HCT116 (cell line): ENCODE data around the gene SOX15. TPM values are rescaled to one million over a fixed set of nuclear protein-coding genes. Genes with fewer than 3 reads are reported as not detected.

ENCODE experiments used
- ATAC-seq: fragments of 200-7000 bp; cut with Tn5 transposase; 2 replicates; pipeline ENCODE4 v1.9.1; 2020; ENCODE audit warnings: mild to moderate bottlenecking, moderate library complexity
- BruUV-seq: library from RNA; stranded (reverse); fragments of 400-500 nt; replicated peaks from 2 replicates; lab custom pipeline; 2021; lab: Mats Ljungman, UMichigan
- CTCF ChIA-PET: fragments of 300-600 bp; sonication (Branson Sonifier 250); formaldehyde crosslinking; loops from one replicate; lab custom pipeline; 2021; ENCODE audit warnings: antibody characterized with exemption; lab: Charles Lee
- POLR2A ChIA-PET: fragments of 300-600, 350-600 bp; sonication (Branson Sonifier 250); formaldehyde crosslinking; loops from one replicate; lab custom pipeline; 2021; ENCODE audit warnings: antibody characterized with exemption; lab: Charles Lee
- RAD21 ChIA-PET, 2 experiments: fragments of 300-600 bp; sonication (Branson Sonifier 250); formaldehyde crosslinking; loops; one replicate each; lab custom pipeline; 2023; ENCODE audit warnings: low total read pairs in 2 of 2; ENCODE audit not compliant: uncharacterized antibody in 2 of 2, unreplicated experiment in 2 of 2, low non-redundant PET in 1 of 2; lab: Charles Lee
- DNase-seq: peaks from one replicate; pipeline ENCODE4 v3.0.0-alpha.2; 2010; ENCODE audit warnings: low read depth, low spot score
- H2AFZ ChIP-seq: fragments of 200-600 bp; shearing (Covaris generic), sonication (generic); 2 replicates; pipeline ENCODE4 v1.6.1; 2017; ENCODE audit warnings: low read depth, mixed run types, mixed read lengths, antibody characterized with exemption, low read length; ENCODE audit not compliant: poor library complexity, severe bottlenecking
- H3K27ac ChIP-seq: 2 replicates; pipeline ENCODE4 v1.5.1; 2012; ENCODE audit warnings: low read depth, low read length
- H3K27me3 ChIP-seq: fragments of 200-600 bp; sonication (generic); 2 replicates; pipeline ENCODE4 v1.6.1; 2016; ENCODE audit warnings: mixed run types, low read length, mixed read lengths; ENCODE audit not compliant: insufficient read depth
- H3K36me3 ChIP-seq, 2 experiments: fragments of 200-500 bp in 1 of 2; fragments of 200-600 bp in 1 of 2; sonication (Bioruptor generic) in 1 of 2; sonication (generic) in 1 of 2; 2 replicates each; pipeline versions ENCODE4 v1.5.1 to v1.6.1; 2014 to 2016; ENCODE audit warnings: low read length in 2 of 2, inconsistent platforms in 1 of 2, mixed read lengths in 1 of 2, mixed run types in 1 of 2; ENCODE audit not compliant: insufficient read depth in 2 of 2, control insufficient read depth in 1 of 2
- H3K4me1 ChIP-seq, 2 experiments: fragments of 200-600 bp in 1 of 2; sonication (generic) in 1 of 2; 2 replicates each; pipeline versions ENCODE4 v1.5.1 to v1.6.1; 2012 to 2017; ENCODE audit warnings: low read length in 2 of 2, inconsistent platforms in 1 of 2, mild to moderate bottlenecking in 1 of 2, mixed read lengths in 1 of 2, mixed run types in 1 of 2, moderate library complexity in 1 of 2; ENCODE audit not compliant: insufficient read depth in 2 of 2, control insufficient read depth in 1 of 2
- H3K4me2 ChIP-seq: fragments of 200-600 bp; sonication (generic); 2 replicates; pipeline ENCODE4 v1.6.1; 2017; ENCODE audit warnings: mixed run types, low read length, mixed read lengths
- H3K4me3 ChIP-seq, 2 experiments: fragments of 200-600 bp in 1 of 2; sonication (generic) in 1 of 2; replicated peaks in 1 of 2; 2 replicates each; pipeline ENCODE4 v1.5.1; 2011 to 2016; ENCODE audit warnings: low read length in 2 of 2, control low read depth in 1 of 2, low read depth in 1 of 2, mild to moderate bottlenecking in 1 of 2, mixed read lengths in 1 of 2, mixed run types in 1 of 2
- H3K79me2 ChIP-seq: fragments of 200-600 bp; sonication (generic); 2 replicates; pipeline ENCODE4 v1.6.1; 2017; ENCODE audit warnings: mild to moderate bottlenecking, mixed run types, low read length, moderate library complexity, mixed read lengths; ENCODE audit not compliant: insufficient read depth
- H3K9ac ChIP-seq: fragments of 200-600 bp; sonication (generic); 2 replicates; pipeline ENCODE4 v1.6.1; 2016; ENCODE audit warnings: low read length, mixed read lengths
- H3K9me2 ChIP-seq: fragments of 200-600 bp; sonication (generic), shearing (Covaris generic); 2 replicates; pipeline ENCODE4 v1.6.1; 2017; ENCODE audit warnings: mixed run types, mild to moderate bottlenecking, moderate library complexity; ENCODE audit not compliant: insufficient read depth
- H3K9me3 ChIP-seq, 2 experiments: fragments of 200-500 bp in 1 of 2; fragments of 200-600 bp in 1 of 2; sonication (Bioruptor generic) in 1 of 2; sonication (generic) in 1 of 2; 2 replicates each; pipeline ENCODE4 v1.6.1; 2014 to 2017; ENCODE audit warnings: low read length in 2 of 2, mixed read lengths in 2 of 2, inconsistent platforms in 1 of 2, low read depth in 1 of 2, mild to moderate bottlenecking in 1 of 2, mixed run types in 1 of 2, moderate library complexity in 1 of 2; ENCODE audit not compliant: control insufficient read depth in 1 of 2, insufficient read depth in 1 of 2
- H4K20me1 ChIP-seq: fragments of 200-600 bp; sonication (generic), shearing (Covaris generic); 2 replicates; pipeline ENCODE4 v1.6.1; 2017; ENCODE audit warnings: mixed run types, mild to moderate bottlenecking, moderate library complexity; ENCODE audit not compliant: insufficient read depth
- CBX3 ChIP-seq: IDR thresholded peaks from 2 replicates; pipeline ENCODE4 v1.6.1; 2012; ENCODE audit warnings: low read depth
- CEBPB ChIP-seq: IDR thresholded peaks from 2 replicates; pipeline ENCODE4 v1.6.1; 2012; ENCODE audit warnings: low read depth
- EGR1 ChIP-seq: IDR thresholded peaks from 2 replicates; pipeline ENCODE4 v1.6.1; 2012; ENCODE audit warnings: low read depth
- EZH2phosphoT487 ChIP-seq: fragments of 200-600 bp; IDR thresholded peaks from 2 replicates; pipeline ENCODE4 v1.6.1; 2018; ENCODE audit warnings: antibody characterized with exemption, borderline replicate concordance
- FOSL1 ChIP-seq: IDR thresholded peaks from 2 replicates; pipeline ENCODE4 v1.6.1; 2012; ENCODE audit warnings: low read depth
- POLR2A ChIP-seq: IDR thresholded peaks from 2 replicates; pipeline ENCODE4 v1.7.0; 2011; ENCODE audit warnings: borderline replicate concordance; ENCODE audit not compliant: insufficient read depth, insufficient read length; ENCODE audit errors: extremely low read depth
- POLR2AphosphoS5 ChIP-seq: IDR thresholded peaks from 2 replicates; pipeline ENCODE4 v1.6.1; 2011; ENCODE audit warnings: mild to moderate bottlenecking, low read depth, low read length, moderate library complexity
- RAD21 ChIP-seq: IDR thresholded peaks from 2 replicates; pipeline ENCODE4 v1.6.1; 2012; ENCODE audit warnings: low read depth, mild to moderate bottlenecking
- SIN3A ChIP-seq: IDR thresholded peaks from 2 replicates; pipeline ENCODE4 v1.6.1; 2012; ENCODE audit warnings: low read depth
- SP1 ChIP-seq: IDR thresholded peaks from 2 replicates; pipeline ENCODE4 v1.6.1; 2012; ENCODE audit warnings: low read depth
- SRF ChIP-seq: IDR thresholded peaks from 2 replicates; pipeline ENCODE4 v1.6.1; 2012; ENCODE audit warnings: low read depth
- YY1 ChIP-seq: IDR thresholded peaks from 2 replicates; pipeline ENCODE4 v1.6.1; 2011; ENCODE audit warnings: low read length, low read depth, moderate library complexity, mild to moderate bottlenecking; ENCODE audit not compliant: insufficient replicate concordance; ENCODE audit errors: extremely low read depth
- ZNF274 ChIP-seq: fragments of 200-500 bp; sonication (Bioruptor generic); IDR thresholded peaks from 2 replicates; pipeline ENCODE4 v1.6.1; 2014; ENCODE audit warnings: mild to moderate bottlenecking, low read depth, low read length, inconsistent platforms
- intact Hi-C: fragments of 100-400 bp; cut with micrococcal nuclease; formaldehyde crosslinking; loops from 2 replicates; pipeline ENCODE4 v1.10.0; 2022
- total RNA-seq: library from RNA; stranded (reverse); gene quantifications from one replicate; pipeline ENCODE4 v1.2.1, GENCODE V29; 2021; ENCODE audit not compliant: unreplicated experiment
- TF ChIP-seq, protein P1 (sequence below): IDR thresholded peaks from 2 replicates; pipeline ENCODE4 v1.6.1; 2012
- TF ChIP-seq, protein P2 (sequence below): IDR thresholded peaks from 2 replicates; pipeline ENCODE4 v1.6.1; 2011; ENCODE audit warnings: mild to moderate bottlenecking, low read length, moderate library complexity; ENCODE audit not compliant: insufficient replicate concordance; ENCODE audit errors: extremely low read depth
- TF ChIP-seq, protein P3 (sequence below): IDR thresholded peaks from 2 replicates; pipeline ENCODE4 v1.6.1; 2012; ENCODE audit warnings: low read depth
- TF ChIP-seq, protein P4 (sequence below): IDR thresholded peaks from 2 replicates; pipeline ENCODE4 v1.6.1; 2012

SOX15 gene
- total RNA-seq, 1 experiment from 2014 or later, result 0.69 TPM

DNA sequence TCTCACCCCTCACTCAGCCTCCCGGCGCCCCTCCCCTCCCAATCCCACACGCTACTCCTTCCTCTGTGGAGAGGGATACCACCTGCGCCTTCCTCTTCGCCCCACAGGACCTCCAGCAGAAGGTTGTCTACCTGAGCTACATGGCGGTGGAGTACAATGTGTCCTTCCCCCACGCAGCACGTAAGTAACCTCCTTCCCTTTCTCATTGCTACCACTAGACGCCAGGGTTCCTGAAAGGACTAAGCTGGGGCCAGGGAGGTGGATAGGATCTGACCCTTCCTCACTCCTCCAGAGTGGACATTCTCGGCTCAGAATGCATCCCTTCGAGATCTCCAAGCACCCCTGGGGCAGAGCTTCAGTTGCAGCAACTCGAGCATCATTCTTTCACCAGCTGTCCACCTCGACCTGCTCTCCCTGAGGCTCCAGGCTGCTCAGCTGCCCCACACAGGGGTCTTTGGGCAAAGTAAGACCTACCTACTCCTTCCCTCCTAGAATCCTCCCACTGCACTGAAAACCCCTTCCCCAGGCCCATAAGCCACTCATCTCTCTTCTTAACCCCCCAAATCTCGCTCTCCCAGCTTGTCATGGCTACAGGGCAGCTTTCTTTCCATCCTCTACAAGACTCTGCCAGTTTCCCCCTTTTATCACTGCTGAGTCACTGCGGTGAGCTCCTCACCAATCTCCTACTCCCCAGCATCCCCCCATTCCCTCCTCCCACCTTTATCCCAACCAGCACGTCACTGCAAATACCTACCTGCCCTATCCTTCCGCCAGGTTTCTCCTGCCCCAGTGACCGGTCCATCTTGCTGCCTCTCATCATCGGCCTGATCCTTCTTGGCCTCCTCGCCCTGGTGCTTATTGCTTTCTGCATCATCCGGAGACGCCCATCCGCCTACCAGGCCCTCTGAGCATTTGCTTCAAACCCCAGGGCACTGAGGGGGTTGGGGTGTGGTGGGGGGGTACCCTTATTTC lies 9.0 kb downstream of the SOX15 start:
- Histone ChIP-seq H3K9ac (no peak overlapping the region), H3K9me2 (no peaks in the 10 kb centered on the region), H3K4me2 (peak overlapping the region; percentile 58; the same call in 1 of the 2 replicates), H3K27me3 (no peaks in the 10 kb centered on the region), H2AFZ (no peak overlapping the region), H3K36me3 (peaks cover 17 to 34% of the 10 kb centered on the region in 2 experiments), H4K20me1 (peaks cover 14% of the 10 kb centered on the region; the same call in 1 of the 2 replicates), H3K79me2 (peaks cover 66% of the 10 kb centered on the region), H3K4me3 (no peak overlapping the region), H3K27ac (no peak overlapping the region), H3K4me1 (peaks cover 14 to 72% of the 10 kb centered on the region in 2 experiments), H3K9me3 (no peaks in the 10 kb centered on the region)
- ChIA-PET POLR2A (interaction anchor here (1.1 kb wide), 1 partner anchor 106 kb away, joined by 4 read pairs; the partner anchor contains the start of gene TP53), RAD21 (no interaction called here), CTCF (interaction anchor here (0.7 kb wide), 1 partner anchor 32 kb away, joined by 3 read pairs; the partner anchor contains the start of gene TNFSF12)
- BruUV-seq, result no TSS peak
- TF ChIP-seq, protein P1, sequence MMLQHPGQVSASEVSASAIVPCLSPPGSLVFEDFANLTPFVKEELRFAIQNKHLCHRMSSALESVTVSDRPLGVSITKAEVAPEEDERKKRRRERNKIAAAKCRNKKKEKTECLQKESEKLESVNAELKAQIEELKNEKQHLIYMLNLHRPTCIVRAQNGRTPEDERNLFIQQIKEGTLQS, result no peak
- TF ChIP-seq ZNF274 (no peak), YY1 (no peak), RAD21 (no peak), SP1 (no peak), SRF (no peak), CEBPB (no peak), POLR2A (no peak), CBX3 (no peak), POLR2AphosphoS5 (no peak), EZH2phosphoT487 (no peak), FOSL1 (no peak), EGR1 (no peak), SIN3A (no peak)
- TF ChIP-seq, protein P2, sequence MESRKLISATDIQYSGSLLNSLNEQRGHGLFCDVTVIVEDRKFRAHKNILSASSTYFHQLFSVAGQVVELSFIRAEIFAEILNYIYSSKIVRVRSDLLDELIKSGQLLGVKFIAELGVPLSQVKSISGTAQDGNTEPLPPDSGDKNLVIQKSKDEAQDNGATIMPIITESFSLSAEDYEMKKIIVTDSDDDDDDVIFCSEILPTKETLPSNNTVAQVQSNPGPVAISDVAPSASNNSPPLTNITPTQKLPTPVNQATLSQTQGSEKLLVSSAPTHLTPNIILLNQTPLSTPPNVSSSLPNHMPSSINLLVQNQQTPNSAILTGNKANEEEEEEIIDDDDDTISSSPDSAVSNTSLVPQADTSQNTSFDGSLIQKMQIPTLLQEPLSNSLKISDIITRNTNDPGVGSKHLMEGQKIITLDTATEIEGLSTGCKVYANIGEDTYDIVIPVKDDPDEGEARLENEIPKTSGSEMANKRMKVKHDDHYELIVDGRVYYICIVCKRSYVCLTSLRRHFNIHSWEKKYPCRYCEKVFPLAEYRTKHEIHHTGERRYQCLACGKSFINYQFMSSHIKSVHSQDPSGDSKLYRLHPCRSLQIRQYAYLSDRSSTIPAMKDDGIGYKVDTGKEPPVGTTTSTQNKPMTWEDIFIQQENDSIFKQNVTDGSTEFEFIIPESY, result no peak
- TF ChIP-seq, protein P3, sequence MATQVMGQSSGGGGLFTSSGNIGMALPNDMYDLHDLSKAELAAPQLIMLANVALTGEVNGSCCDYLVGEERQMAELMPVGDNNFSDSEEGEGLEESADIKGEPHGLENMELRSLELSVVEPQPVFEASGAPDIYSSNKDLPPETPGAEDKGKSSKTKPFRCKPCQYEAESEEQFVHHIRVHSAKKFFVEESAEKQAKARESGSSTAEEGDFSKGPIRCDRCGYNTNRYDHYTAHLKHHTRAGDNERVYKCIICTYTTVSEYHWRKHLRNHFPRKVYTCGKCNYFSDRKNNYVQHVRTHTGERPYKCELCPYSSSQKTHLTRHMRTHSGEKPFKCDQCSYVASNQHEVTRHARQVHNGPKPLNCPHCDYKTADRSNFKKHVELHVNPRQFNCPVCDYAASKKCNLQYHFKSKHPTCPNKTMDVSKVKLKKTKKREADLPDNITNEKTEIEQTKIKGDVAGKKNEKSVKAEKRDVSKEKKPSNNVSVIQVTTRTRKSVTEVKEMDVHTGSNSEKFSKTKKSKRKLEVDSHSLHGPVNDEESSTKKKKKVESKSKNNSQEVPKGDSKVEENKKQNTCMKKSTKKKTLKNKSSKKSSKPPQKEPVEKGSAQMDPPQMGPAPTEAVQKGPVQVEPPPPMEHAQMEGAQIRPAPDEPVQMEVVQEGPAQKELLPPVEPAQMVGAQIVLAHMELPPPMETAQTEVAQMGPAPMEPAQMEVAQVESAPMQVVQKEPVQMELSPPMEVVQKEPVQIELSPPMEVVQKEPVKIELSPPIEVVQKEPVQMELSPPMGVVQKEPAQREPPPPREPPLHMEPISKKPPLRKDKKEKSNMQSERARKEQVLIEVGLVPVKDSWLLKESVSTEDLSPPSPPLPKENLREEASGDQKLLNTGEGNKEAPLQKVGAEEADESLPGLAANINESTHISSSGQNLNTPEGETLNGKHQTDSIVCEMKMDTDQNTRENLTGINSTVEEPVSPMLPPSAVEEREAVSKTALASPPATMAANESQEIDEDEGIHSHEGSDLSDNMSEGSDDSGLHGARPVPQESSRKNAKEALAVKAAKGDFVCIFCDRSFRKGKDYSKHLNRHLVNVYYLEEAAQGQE, result no peak
- TF ChIP-seq, protein P4, sequence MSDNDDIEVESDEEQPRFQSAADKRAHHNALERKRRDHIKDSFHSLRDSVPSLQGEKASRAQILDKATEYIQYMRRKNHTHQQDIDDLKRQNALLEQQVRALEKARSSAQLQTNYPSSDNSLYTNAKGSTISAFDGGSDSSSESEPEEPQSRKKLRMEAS, result no peak
- intact Hi-C loops, result loop anchor here (5.0 kb wide), 1 partner anchor 256 kb away; no protein-coding TSS in a partner anchor
- no peak for ATAC-seq
- DNase-seq, result no peak
